ENCODE data around the gene C4orf50.

DNA sequence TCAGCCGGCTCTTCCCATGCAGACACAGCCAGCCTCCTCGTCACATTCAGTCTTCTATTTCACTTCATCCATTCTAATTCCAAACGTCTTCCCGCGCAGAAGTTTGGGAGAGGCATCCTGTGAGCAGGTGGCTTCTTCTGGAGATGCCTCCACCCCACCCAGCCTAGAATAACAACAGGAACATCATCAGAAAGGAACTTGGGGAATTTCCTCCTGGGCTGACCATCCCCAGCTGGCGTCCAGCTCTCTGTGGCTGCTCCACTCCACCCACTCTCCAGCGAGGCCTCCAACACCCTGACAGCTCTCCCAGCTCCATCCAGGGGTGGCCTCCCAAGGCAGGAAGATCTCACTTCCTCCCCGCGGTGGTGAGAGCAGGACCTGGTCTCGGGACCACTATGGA is 5.5 kb upstream of the C4orf50 start:
- TF ChIP-seq, protein P1, sequence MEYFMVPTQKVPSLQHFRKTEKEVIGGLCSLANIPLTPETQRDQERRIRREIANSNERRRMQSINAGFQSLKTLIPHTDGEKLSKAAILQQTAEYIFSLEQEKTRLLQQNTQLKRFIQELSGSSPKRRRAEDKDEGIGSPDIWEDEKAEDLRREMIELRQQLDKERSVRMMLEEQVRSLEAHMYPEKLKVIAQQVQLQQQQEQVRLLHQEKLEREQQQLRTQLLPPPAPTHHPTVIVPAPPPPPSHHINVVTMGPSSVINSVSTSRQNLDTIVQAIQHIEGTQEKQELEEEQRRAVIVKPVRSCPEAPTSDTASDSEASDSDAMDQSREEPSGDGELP (IDR thresholded peaks at IDR 0.05; ENCODE audit: borderline replicate concordance, low read depth) = no peak
- no peak for TF ChIP-seq POLR2A (IDR thresholded peaks at IDR 0.05; ENCODE audit: insufficient read depth in 1 of 2, low read depth in 2 of 2, low read length in 2 of 2)
- TF ChIP-seq, protein P2, sequence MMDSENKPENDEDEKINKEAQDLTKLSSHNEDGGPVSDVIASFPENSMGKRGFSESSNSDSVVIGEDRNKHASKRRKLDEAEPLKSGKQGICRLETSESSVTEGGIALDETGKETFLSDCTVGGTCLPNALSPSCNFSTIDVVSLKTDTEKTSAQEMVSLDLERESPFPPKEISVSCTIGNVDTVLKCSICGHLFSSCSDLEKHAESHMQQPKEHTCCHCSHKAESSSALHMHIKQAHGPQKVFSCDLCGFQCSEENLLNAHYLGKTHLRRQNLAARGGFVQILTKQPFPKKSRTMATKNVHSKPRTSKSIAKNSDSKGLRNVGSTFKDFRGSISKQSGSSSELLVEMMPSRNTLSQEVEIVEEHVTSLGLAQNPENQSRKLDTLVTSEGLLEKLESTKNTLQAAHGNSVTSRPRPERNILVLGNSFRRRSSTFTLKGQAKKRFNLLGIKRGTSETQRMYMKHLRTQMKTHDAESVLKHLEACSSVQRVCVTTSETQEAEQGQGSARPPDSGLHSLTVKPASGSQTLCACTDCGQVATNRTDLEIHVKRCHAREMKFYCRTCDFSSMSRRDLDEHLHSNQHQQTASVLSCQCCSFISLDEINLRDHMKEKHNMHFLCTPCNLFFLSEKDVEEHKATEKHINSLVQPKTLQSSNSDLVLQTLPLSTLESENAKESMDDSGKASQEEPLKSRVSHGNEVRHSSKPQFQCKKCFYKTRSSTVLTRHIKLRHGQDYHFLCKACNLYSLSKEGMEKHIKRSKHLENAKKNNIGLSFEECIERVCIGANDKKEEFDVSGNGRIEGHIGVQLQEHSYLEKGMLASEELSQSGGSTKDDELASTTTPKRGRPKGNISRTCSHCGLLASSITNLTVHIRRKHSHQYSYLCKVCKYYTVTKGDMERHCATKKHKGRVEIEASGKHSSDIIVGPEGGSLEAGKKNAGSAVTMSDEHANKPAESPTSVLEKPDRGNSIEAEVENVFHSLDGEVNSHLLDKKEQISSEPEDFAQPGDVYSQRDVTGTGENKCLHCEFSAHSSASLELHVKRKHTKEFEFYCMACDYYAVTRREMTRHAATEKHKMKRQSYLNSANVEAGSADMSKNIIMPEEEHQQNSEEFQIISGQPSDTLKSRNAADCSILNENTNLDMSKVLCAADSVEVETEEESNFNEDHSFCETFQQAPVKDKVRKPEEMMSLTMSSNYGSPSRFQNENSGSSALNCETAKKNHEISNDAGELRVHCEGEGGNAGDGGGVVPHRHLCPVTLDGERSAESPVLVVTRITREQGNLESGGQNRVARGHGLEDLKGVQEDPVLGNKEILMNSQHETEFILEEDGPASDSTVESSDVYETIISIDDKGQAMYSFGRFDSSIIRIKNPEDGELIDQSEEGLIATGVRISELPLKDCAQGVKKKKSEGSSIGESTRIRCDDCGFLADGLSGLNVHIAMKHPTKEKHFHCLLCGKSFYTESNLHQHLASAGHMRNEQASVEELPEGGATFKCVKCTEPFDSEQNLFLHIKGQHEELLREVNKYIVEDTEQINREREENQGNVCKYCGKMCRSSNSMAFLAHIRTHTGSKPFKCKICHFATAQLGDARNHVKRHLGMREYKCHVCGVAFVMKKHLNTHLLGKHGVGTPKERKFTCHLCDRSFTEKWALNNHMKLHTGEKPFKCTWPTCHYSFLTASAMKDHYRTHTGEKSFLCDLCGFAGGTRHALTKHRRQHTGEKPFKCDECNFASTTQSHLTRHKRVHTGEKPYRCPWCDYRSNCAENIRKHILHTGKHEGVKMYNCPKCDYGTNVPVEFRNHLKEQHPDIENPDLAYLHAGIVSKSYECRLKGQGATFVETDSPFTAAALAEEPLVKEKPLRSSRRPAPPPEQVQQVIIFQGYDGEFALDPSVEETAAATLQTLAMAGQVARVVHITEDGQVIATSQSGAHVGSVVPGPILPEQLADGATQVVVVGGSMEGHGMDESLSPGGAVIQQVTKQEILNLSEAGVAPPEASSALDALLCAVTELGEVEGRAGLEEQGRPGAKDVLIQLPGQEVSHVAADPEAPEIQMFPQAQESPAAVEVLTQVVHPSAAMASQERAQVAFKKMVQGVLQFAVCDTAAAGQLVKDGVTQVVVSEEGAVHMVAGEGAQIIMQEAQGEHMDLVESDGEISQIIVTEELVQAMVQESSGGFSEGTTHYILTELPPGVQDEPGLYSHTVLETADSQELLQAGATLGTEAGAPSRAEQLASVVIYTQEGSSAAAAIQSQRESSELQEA (CRISPR knock-in tag; IDR thresholded peaks at IDR 0.05; ENCODE audit: not compliant biosample characterization) = no peak

Data from HepG2 (cell line).